Gastroesophageal sphincter (tissue), 4 donors: ENCODE measurements around the gene PRR5L. TPM values are rescaled to one million over a fixed set of nuclear protein-coding genes. Genes with fewer than 3 reads are reported as not detected.

Source experiments
- ATAC-seq: fragments of 150-250 bp; one replicate; pipeline ENCODE4 v1.9.1; 2016; ENCODE audit warnings: mild to moderate bottlenecking, moderate library complexity
- H3K27ac ChIP-seq, 4 donors: fragments of 200-600 bp; sonication (generic) in 3 of 4; 1 replicate in 3 of 4; 2 replicates in 1 of 4; pipeline ENCODE4 v1.5.1; 2016 to 2019
- H3K27me3 ChIP-seq: fragments of 200-600 bp; sonication (generic); one replicate; pipeline ENCODE4 v1.5.1; 2019
- H3K36me3 ChIP-seq, 2 donors: fragments of 200-600 bp; sonication (generic); one replicate each; pipeline ENCODE4 v1.5.1; 2019; ENCODE audit warnings: control low read depth in 1 of 2
- H3K4me1 ChIP-seq, 3 donors: fragments of 200-600 bp; sonication (generic); 1 replicate in 2 of 3; 2 replicates in 1 of 3; pipeline ENCODE4 v1.5.1; 2016 to 2019; ENCODE audit warnings: control low read depth in 2 of 3
- H3K4me3 ChIP-seq, 2 donors: fragments of 200-600 bp; sonication (generic); one replicate each; pipeline ENCODE4 v1.5.1; 2019; ENCODE audit warnings: mild to moderate bottlenecking in 1 of 2, moderate library complexity in 1 of 2
- H3K9me3 ChIP-seq, 3 donors: fragments of 200-600 bp; sonication (generic); one replicate each; pipeline ENCODE4 v1.5.1; 2017 to 2019; ENCODE audit warnings: control low read depth in 2 of 3
- CTCF ChIP-seq, 4 experiments: fragments of 200-600 bp in 2 of 4; fragments of 450-650 bp in 2 of 4; sonication (generic) in 1 of 4; IDR thresholded peaks; one replicate each; pipeline ENCODE4 v1.5.1; 2017 to 2019; ENCODE audit warnings: antibody characterized with exemption in 4 of 4, mild to moderate bottlenecking in 2 of 4, moderate library complexity in 2 of 4
- EP300 ChIP-seq: sonication (generic); formaldehyde crosslinking; IDR thresholded peaks from one replicate; pipeline ENCODE4 v1.6.1; 2017; ENCODE audit warnings: antibody characterized with exemption, mild to moderate bottlenecking
- POLR2A ChIP-seq, 2 donors: fragments of 450-650 bp; IDR thresholded peaks; one replicate each; pipeline ENCODE4 v1.6.1; 2017; ENCODE audit warnings: antibody characterized with exemption in 2 of 2, mild to moderate bottlenecking in 2 of 2, moderate library complexity in 1 of 2
- POLR2AphosphoS5 ChIP-seq: sonication (generic); formaldehyde crosslinking; IDR thresholded peaks from one replicate; pipeline ENCODE4 v1.6.1; 2017; ENCODE audit warnings: antibody characterized with exemption
- WGBS, 2 donors: methylation state at CpG; one replicate each; pipeline ENCODE4 v1.1.5; 2018; ENCODE audit warnings: low coverage in 1 of 2; 5-methylcytosine and 5-hydroxymethylcytosine counted together
- total RNA-seq, 4 donors: library from RNA; depleted of rRNA; stranded (reverse); fragments of >200 nt; gene quantifications; one replicate each; pipeline ENCODE4 v1.1.0, GENCODE V29; 2016

PRR5L gene
- total RNA-seq = 1 to 10 TPM; 2.8 to 9.7 (median 7.5) TPM

- no peak for ATAC-seq
- H3K4me3 ChIP-seq = no peak within 1 kb of the TSS
- H3K9me3 ChIP-seq = no peaks in the 10 kb centered on the region
- TF ChIP-seq CTCF (IDR thresholded peaks at IDR 0.05) = no peak
- no peak for TF ChIP-seq POLR2AphosphoS5
- TF ChIP-seq POLR2A (IDR thresholded peaks at IDR 0.05) = no peak
- TF ChIP-seq EP300 = no peak
- no peak within 1 kb of the TSS for H3K27ac ChIP-seq
- 83% methylated on average over 1 of the region's 3 CpGs; no CpG with 5 or more reads in 1 of the 2 donors for WGBS, 2 donors
- H3K36me3 ChIP-seq = no peaks in the 10 kb centered on the region
- H3K4me1 ChIP-seq = peaks cover 0 to 6% (median 0%) of the 10 kb centered on the region in 3 donors
- H3K27me3 ChIP-seq = peaks cover 5% of the 10 kb centered on the region
Observed at GRCh38 chr11:36295926-36296325, at the start of gene PRR5L. PRR5L (plus strand) TSS chr11:36296288; CDS start chr11:36401122, 104,834 bp downstream.

DNA sequence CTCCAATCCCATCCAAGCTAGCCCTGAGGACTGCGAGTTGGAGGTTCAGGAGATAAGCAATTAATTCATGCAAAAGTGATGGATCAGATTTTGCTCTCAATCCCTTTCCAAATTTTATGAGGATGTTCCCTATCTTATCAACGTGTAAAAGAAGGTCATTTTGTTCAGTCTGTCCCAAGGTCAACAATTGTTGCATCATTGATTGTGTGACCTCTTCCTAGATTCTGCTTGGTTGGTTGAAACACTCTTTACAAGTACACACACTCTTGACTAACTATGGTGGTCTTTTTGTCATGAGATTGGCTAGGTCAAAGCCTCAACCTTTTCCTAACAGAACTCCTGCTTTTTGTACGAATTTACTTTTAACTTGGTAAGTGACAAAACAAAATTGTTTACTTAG, 48.6 kb upstream of the PRR5L start:
- no peak for ATAC-seq

DNA sequence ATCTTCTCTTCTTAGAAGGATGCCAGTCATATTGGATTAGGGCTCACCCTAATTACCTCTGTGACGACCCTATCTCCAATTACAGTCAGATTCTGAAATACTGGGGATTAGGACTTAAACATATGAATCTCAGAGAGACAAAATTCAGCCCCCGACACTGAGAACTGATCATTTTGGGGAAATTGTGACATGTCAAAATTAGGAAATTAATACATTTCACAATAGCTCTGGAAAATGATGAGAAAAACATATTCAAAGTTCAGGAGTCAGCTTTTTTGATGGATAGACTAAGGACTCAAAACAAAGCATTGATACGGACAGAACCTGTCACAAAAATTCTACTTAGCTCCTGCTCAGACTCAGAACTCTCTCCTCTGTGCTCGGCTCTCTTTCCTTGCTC, 47.7 kb upstream of the PRR5L start:
- ATAC-seq = no peak

More for the DNA sequence above, 48.6 kb upstream of the PRR5L start:
- TF ChIP-seq CTCF (IDR thresholded peaks at IDR 0.05) (no peak), EP300 (no peak), POLR2AphosphoS5 (no peak), POLR2A (IDR thresholded peaks at IDR 0.05) (no peak)
- WGBS, 2 donors = 50 to 52% methylated on average over 3 of the region's 3 CpGs
- Histone ChIP-seq H3K27ac (no peak overlapping the region), H3K4me3 (no peak overlapping the region), H3K4me1 (no peaks in the 10 kb centered on the region), H3K36me3 (no peaks in the 10 kb centered on the region), H3K27me3 (peaks cover 9% of the 10 kb centered on the region), H3K9me3 (peaks cover 0 to 13% (median 0%) of the 10 kb centered on the region in 3 donors)

GRCh38 chr11:36249246-36249645, 46.8 kb upstream of the PRR5L start:
- Histone ChIP-seq H3K9me3 (peaks cover 0 to 13% (median 0%) of the 10 kb centered on the region in 3 donors), H3K36me3 (no peaks in the 10 kb centered on the region), H3K4me3 (no peak overlapping the region), H3K4me1 (no peaks in the 10 kb centered on the region), H3K27ac (no peak overlapping the region), H3K27me3 (peaks cover 9% of the 10 kb centered on the region)
- no peak for TF ChIP-seq EP300
- no peak for ATAC-seq
- WGBS, 2 donors = 63 to 83% methylated on average over 2 of the region's 2 CpGs

More for the DNA sequence above, 47.7 kb upstream of the PRR5L start:
- no peak overlapping the region for H3K27ac ChIP-seq
- H3K9me3 ChIP-seq = peaks cover 0 to 13% (median 0%) of the 10 kb centered on the region in 3 donors
- WGBS, 2 donors = 68 to 85% methylated on average over 3 to 4 of the region's 4 CpGs
- H3K4me1 ChIP-seq = no peaks in the 10 kb centered on the region
- no peak overlapping the region for H3K4me3 ChIP-seq
- no peaks in the 10 kb centered on the region for H3K36me3 ChIP-seq
- no peak for TF ChIP-seq POLR2A (IDR thresholded peaks at IDR 0.05)
- TF ChIP-seq POLR2AphosphoS5 = no peak
- TF ChIP-seq CTCF (IDR thresholded peaks at IDR 0.05) = no peak
- TF ChIP-seq EP300 = no peak
- H3K27me3 ChIP-seq = peaks cover 9% of the 10 kb centered on the region

DNA sequence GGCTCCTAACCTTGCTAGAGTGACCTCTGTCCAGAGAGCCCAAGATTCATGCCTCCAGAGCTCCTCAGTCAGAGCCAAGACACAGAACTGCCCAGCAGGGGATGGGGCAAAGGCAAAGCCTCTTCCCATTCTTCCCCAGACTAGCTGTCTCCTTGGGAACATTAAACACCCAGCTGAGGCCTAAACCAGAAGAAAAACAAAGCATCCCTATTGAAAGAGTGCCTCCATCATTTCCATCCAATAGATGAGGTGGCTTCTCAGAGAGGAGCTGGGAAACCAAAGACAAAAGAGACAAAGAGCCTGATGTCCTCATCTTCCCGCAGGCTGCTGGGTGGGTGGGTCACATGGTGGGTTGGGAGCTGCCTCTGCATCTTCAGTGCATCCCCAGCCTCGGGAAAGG, 44.3 kb upstream of the PRR5L start:
- WGBS, 2 donors = 60 to 96% methylated on average over 1 to 2 of the region's 2 CpGs
- TF ChIP-seq POLR2AphosphoS5 (no peak), CTCF (IDR thresholded peaks at IDR 0.05) (no peak), EP300 (no peak), POLR2A (IDR thresholded peaks at IDR 0.05) (no peak)
- no peaks in the 10 kb centered on the region for H3K4me1 ChIP-seq

More for the DNA sequence above, 44.3 kb upstream of the PRR5L start:
- no peak overlapping the region for H3K4me3 ChIP-seq
- H3K9me3 ChIP-seq = peaks cover 0 to 21% (median 0%) of the 10 kb centered on the region in 3 donors
- peaks cover 13% of the 10 kb centered on the region for H3K27me3 ChIP-seq
- no peak overlapping the region for H3K27ac ChIP-seq
- no peaks in the 10 kb centered on the region for H3K36me3 ChIP-seq
- no peak for ATAC-seq
